HCT116 (cell line): ENCODE measurements around the gene SLC25A47. TPM values are rescaled to one million over a fixed set of nuclear protein-coding genes. Genes with fewer than 3 reads are reported as not detected.

Experiments used
- ATAC-seq: fragments of 200-7000 bp; cut with Tn5 transposase; 2 replicates; pipeline ENCODE4 v1.9.1; 2020; ENCODE audit warnings: mild to moderate bottlenecking, moderate library complexity
- BruUV-seq: library from RNA; stranded (reverse); fragments of 400-500 nt; replicated peaks from 2 replicates; lab custom pipeline; 2021; lab: Mats Ljungman, UMichigan
- CTCF ChIA-PET: fragments of 300-600 bp; sonication (Branson Sonifier 250); formaldehyde crosslinking; loops from one replicate; lab custom pipeline; 2021; ENCODE audit warnings: antibody characterized with exemption; lab: Charles Lee
- POLR2A ChIA-PET: fragments of 300-600, 350-600 bp; sonication (Branson Sonifier 250); formaldehyde crosslinking; loops from one replicate; lab custom pipeline; 2021; ENCODE audit warnings: antibody characterized with exemption; lab: Charles Lee
- RAD21 ChIA-PET, 2 experiments: fragments of 300-600 bp; sonication (Branson Sonifier 250); formaldehyde crosslinking; loops; one replicate each; lab custom pipeline; 2023; ENCODE audit warnings: low total read pairs in 2 of 2; ENCODE audit not compliant: uncharacterized antibody in 2 of 2, unreplicated experiment in 2 of 2, low non-redundant PET in 1 of 2; lab: Charles Lee
- DNase-seq: peaks from one replicate; pipeline ENCODE4 v3.0.0-alpha.2; 2010; ENCODE audit warnings: low read depth, low spot score
- H2AFZ ChIP-seq: fragments of 200-600 bp; shearing (Covaris generic), sonication (generic); 2 replicates; pipeline ENCODE4 v1.6.1; 2017; ENCODE audit warnings: low read depth, mixed run types, mixed read lengths, antibody characterized with exemption, low read length; ENCODE audit not compliant: poor library complexity, severe bottlenecking
- H3K27ac ChIP-seq: 2 replicates; pipeline ENCODE4 v1.5.1; 2012; ENCODE audit warnings: low read depth, low read length
- H3K27me3 ChIP-seq: fragments of 200-600 bp; sonication (generic); 2 replicates; pipeline ENCODE4 v1.6.1; 2016; ENCODE audit warnings: mixed run types, low read length, mixed read lengths; ENCODE audit not compliant: insufficient read depth
- H3K36me3 ChIP-seq, 2 experiments: fragments of 200-500 bp in 1 of 2; fragments of 200-600 bp in 1 of 2; sonication (Bioruptor generic) in 1 of 2; sonication (generic) in 1 of 2; 2 replicates each; pipeline versions ENCODE4 v1.5.1 to v1.6.1; 2014 to 2016; ENCODE audit warnings: low read length in 2 of 2, inconsistent platforms in 1 of 2, mixed read lengths in 1 of 2, mixed run types in 1 of 2; ENCODE audit not compliant: insufficient read depth in 2 of 2, control insufficient read depth in 1 of 2
- H3K4me1 ChIP-seq, 2 experiments: fragments of 200-600 bp in 1 of 2; sonication (generic) in 1 of 2; 2 replicates each; pipeline versions ENCODE4 v1.5.1 to v1.6.1; 2012 to 2017; ENCODE audit warnings: low read length in 2 of 2, inconsistent platforms in 1 of 2, mild to moderate bottlenecking in 1 of 2, mixed read lengths in 1 of 2, mixed run types in 1 of 2, moderate library complexity in 1 of 2; ENCODE audit not compliant: insufficient read depth in 2 of 2, control insufficient read depth in 1 of 2
- H3K4me2 ChIP-seq: fragments of 200-600 bp; sonication (generic); 2 replicates; pipeline ENCODE4 v1.6.1; 2017; ENCODE audit warnings: mixed run types, low read length, mixed read lengths
- H3K4me3 ChIP-seq, 2 experiments: fragments of 200-600 bp in 1 of 2; sonication (generic) in 1 of 2; replicated peaks in 1 of 2; 2 replicates each; pipeline ENCODE4 v1.5.1; 2011 to 2016; ENCODE audit warnings: low read length in 2 of 2, control low read depth in 1 of 2, low read depth in 1 of 2, mild to moderate bottlenecking in 1 of 2, mixed read lengths in 1 of 2, mixed run types in 1 of 2
- H3K79me2 ChIP-seq: fragments of 200-600 bp; sonication (generic); 2 replicates; pipeline ENCODE4 v1.6.1; 2017; ENCODE audit warnings: mild to moderate bottlenecking, mixed run types, low read length, moderate library complexity, mixed read lengths; ENCODE audit not compliant: insufficient read depth
- H3K9ac ChIP-seq: fragments of 200-600 bp; sonication (generic); 2 replicates; pipeline ENCODE4 v1.6.1; 2016; ENCODE audit warnings: low read length, mixed read lengths
- H3K9me2 ChIP-seq: fragments of 200-600 bp; sonication (generic), shearing (Covaris generic); 2 replicates; pipeline ENCODE4 v1.6.1; 2017; ENCODE audit warnings: mixed run types, mild to moderate bottlenecking, moderate library complexity; ENCODE audit not compliant: insufficient read depth
- H3K9me3 ChIP-seq, 2 experiments: fragments of 200-500 bp in 1 of 2; fragments of 200-600 bp in 1 of 2; sonication (Bioruptor generic) in 1 of 2; sonication (generic) in 1 of 2; 2 replicates each; pipeline ENCODE4 v1.6.1; 2014 to 2017; ENCODE audit warnings: low read length in 2 of 2, mixed read lengths in 2 of 2, inconsistent platforms in 1 of 2, low read depth in 1 of 2, mild to moderate bottlenecking in 1 of 2, mixed run types in 1 of 2, moderate library complexity in 1 of 2; ENCODE audit not compliant: control insufficient read depth in 1 of 2, insufficient read depth in 1 of 2
- H4K20me1 ChIP-seq: fragments of 200-600 bp; sonication (generic), shearing (Covaris generic); 2 replicates; pipeline ENCODE4 v1.6.1; 2017; ENCODE audit warnings: mixed run types, mild to moderate bottlenecking, moderate library complexity; ENCODE audit not compliant: insufficient read depth
- CBX3 ChIP-seq: IDR thresholded peaks from 2 replicates; pipeline ENCODE4 v1.6.1; 2012; ENCODE audit warnings: low read depth
- CEBPB ChIP-seq: IDR thresholded peaks from 2 replicates; pipeline ENCODE4 v1.6.1; 2012; ENCODE audit warnings: low read depth
- EGR1 ChIP-seq: IDR thresholded peaks from 2 replicates; pipeline ENCODE4 v1.6.1; 2012; ENCODE audit warnings: low read depth
- ELF1 ChIP-seq: IDR thresholded peaks from 2 replicates; pipeline ENCODE4 v1.6.1; 2012; ENCODE audit warnings: low read depth, borderline replicate concordance
- EZH2 ChIP-seq: fragments of 200-600 bp; sonication (generic); IDR thresholded peaks from 2 replicates; pipeline ENCODE4 v1.6.1; 2017; ENCODE audit warnings: antibody characterized with exemption, mixed run types
- FOSL1 ChIP-seq: IDR thresholded peaks from 2 replicates; pipeline ENCODE4 v1.6.1; 2012; ENCODE audit warnings: low read depth
- POLR2A ChIP-seq: IDR thresholded peaks from 2 replicates; pipeline ENCODE4 v1.7.0; 2011; ENCODE audit warnings: borderline replicate concordance; ENCODE audit not compliant: insufficient read depth, insufficient read length; ENCODE audit errors: extremely low read depth
- POLR2AphosphoS5 ChIP-seq: IDR thresholded peaks from 2 replicates; pipeline ENCODE4 v1.6.1; 2011; ENCODE audit warnings: mild to moderate bottlenecking, low read depth, low read length, moderate library complexity
- RAD21 ChIP-seq: IDR thresholded peaks from 2 replicates; pipeline ENCODE4 v1.6.1; 2012; ENCODE audit warnings: low read depth, mild to moderate bottlenecking
- SP1 ChIP-seq: IDR thresholded peaks from 2 replicates; pipeline ENCODE4 v1.6.1; 2012; ENCODE audit warnings: low read depth
- SRF ChIP-seq: IDR thresholded peaks from 2 replicates; pipeline ENCODE4 v1.6.1; 2012; ENCODE audit warnings: low read depth
- TCF7L2 ChIP-seq: IDR thresholded peaks from 2 replicates; pipeline ENCODE4 v1.7.0; 2011; ENCODE audit warnings: borderline replicate concordance, inconsistent platforms; ENCODE audit not compliant: insufficient read depth, insufficient read length; ENCODE audit errors: extremely low read depth
- YY1 ChIP-seq: IDR thresholded peaks from 2 replicates; pipeline ENCODE4 v1.6.1; 2011; ENCODE audit warnings: low read length, low read depth, moderate library complexity, mild to moderate bottlenecking; ENCODE audit not compliant: insufficient replicate concordance; ENCODE audit errors: extremely low read depth
- ZNF274 ChIP-seq: fragments of 200-500 bp; sonication (Bioruptor generic); IDR thresholded peaks from 2 replicates; pipeline ENCODE4 v1.6.1; 2014; ENCODE audit warnings: mild to moderate bottlenecking, low read depth, low read length, inconsistent platforms
- intact Hi-C: fragments of 100-400 bp; cut with micrococcal nuclease; formaldehyde crosslinking; loops from 2 replicates; pipeline ENCODE4 v1.10.0; 2022
- total RNA-seq: library from RNA; stranded (reverse); gene quantifications from one replicate; pipeline ENCODE4 v1.2.1, GENCODE V29; 2021; ENCODE audit not compliant: unreplicated experiment
- TF ChIP-seq, protein P1 (sequence below): IDR thresholded peaks from 2 replicates; pipeline ENCODE4 v1.6.1; 2012
- TF ChIP-seq, protein P2 (sequence below): IDR thresholded peaks from 2 replicates; pipeline ENCODE4 v1.6.1; 2012
- TF ChIP-seq, protein P3 (sequence below): IDR thresholded peaks from 2 replicates; pipeline ENCODE4 v1.6.1; 2011; ENCODE audit warnings: mild to moderate bottlenecking, low read length, moderate library complexity; ENCODE audit not compliant: insufficient replicate concordance; ENCODE audit errors: extremely low read depth

Gene SLC25A47
- total RNA-seq, 1 experiment from 2014 or later, result 0.17 TPM

- ChIA-PET POLR2A (no interaction called here), CTCF (no interaction called here), RAD21 (no interaction called here)
- Histone ChIP-seq H3K9me3 (no peaks in the 10 kb centered on the region), H3K9ac (no peak overlapping the region), H3K27me3 (no peaks in the 10 kb centered on the region), H3K4me2 (no peak overlapping the region), H2AFZ (no peak overlapping the region), H3K4me3 (no peak overlapping the region), H3K36me3 (no peaks in the 10 kb centered on the region; a peak in 1 of 4 replicates), H4K20me1 (no peaks in the 10 kb centered on the region), H3K27ac (no peak overlapping the region), H3K4me1 (peaks cover 0 to 4% of the 10 kb centered on the region in 2 experiments; a peak in 1 of 4 replicates), H3K9me2 (no peaks in the 10 kb centered on the region), H3K79me2 (peaks cover 4% of the 10 kb centered on the region; the same call in 1 of the 2 replicates)
- no peak for DNase-seq
- intact Hi-C loops, result no loop called here
- TF ChIP-seq EGR1, result no peak
- no TSS peak for BruUV-seq
- ATAC-seq, result no peak
These were observed 32.4 kb upstream of the SLC25A47 start for GRCh38 chr14:100290607-100291304.

DNA sequence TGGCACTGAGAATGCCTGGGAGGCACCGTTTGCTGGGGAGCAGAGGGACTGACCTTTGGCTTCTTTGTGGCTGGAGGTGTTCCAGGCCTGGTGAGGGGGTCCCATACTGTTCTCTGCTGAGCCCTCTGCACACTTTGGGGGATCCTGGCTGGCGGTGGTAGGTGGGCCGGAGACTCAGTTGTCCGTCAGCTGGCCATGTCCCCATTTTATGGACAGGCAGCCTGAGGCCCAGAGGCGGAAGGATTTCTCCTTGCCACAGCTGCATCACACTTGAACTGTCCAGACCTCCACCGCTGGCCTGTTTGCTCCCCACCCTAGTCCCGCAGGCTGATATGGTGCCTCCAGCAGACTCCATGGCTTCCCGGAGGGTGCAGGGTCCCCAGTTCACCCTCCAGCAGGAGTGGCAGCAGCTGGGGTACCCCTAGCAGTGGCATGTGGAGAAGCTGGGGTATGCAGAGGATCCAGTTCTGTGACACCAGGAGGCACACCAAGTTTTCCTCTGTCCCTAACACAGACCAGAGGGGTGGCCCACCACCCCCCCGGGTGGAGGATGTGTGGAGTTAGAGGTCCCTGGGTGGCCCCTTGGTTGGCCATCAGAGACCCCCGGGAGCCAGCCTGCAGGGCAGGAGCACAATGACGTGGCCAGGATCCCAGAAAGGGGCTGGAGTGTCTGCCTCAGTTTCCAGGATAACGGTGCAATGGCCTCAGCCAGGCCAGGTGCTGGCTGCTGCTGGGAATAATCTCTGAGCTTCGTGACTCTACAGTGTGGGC is 31.6 kb upstream of the SLC25A47 start:
- Histone ChIP-seq H3K27ac (no peak overlapping the region), H3K36me3 (no peaks in the 10 kb centered on the region; a peak in 1 of 4 replicates), H4K20me1 (no peaks in the 10 kb centered on the region)
- RAD21 ChIA-PET, result no interaction called here
- no peak for DNase-seq
- TF ChIP-seq EZH2 (no peak), SRF (no peak), POLR2A (no peak), POLR2AphosphoS5 (no peak), RAD21 (no peak), CBX3 (no peak), ZNF274 (no peak), CEBPB (no peak), TCF7L2 (no peak), ELF1 (no peak), EGR1 (no peak), YY1 (no peak), FOSL1 (no peak), SP1 (no peak)
- TF ChIP-seq, protein P1, sequence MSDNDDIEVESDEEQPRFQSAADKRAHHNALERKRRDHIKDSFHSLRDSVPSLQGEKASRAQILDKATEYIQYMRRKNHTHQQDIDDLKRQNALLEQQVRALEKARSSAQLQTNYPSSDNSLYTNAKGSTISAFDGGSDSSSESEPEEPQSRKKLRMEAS, result no peak
- TF ChIP-seq, protein P2, sequence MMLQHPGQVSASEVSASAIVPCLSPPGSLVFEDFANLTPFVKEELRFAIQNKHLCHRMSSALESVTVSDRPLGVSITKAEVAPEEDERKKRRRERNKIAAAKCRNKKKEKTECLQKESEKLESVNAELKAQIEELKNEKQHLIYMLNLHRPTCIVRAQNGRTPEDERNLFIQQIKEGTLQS, result no peak
- TF ChIP-seq, protein P3, sequence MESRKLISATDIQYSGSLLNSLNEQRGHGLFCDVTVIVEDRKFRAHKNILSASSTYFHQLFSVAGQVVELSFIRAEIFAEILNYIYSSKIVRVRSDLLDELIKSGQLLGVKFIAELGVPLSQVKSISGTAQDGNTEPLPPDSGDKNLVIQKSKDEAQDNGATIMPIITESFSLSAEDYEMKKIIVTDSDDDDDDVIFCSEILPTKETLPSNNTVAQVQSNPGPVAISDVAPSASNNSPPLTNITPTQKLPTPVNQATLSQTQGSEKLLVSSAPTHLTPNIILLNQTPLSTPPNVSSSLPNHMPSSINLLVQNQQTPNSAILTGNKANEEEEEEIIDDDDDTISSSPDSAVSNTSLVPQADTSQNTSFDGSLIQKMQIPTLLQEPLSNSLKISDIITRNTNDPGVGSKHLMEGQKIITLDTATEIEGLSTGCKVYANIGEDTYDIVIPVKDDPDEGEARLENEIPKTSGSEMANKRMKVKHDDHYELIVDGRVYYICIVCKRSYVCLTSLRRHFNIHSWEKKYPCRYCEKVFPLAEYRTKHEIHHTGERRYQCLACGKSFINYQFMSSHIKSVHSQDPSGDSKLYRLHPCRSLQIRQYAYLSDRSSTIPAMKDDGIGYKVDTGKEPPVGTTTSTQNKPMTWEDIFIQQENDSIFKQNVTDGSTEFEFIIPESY, result no peak
- TF ChIP-seq, all 23 proteins: peak for 0
- ATAC-seq, result no peak
- H3K27me3 ChIP-seq, result no peaks in the 10 kb centered on the region
- no peak overlapping the region for H2AFZ ChIP-seq
- BruUV-seq, result no TSS peak
- intact Hi-C loops, result no loop called here
- H3K79me2 ChIP-seq, result no peaks in the 10 kb centered on the region
- POLR2A ChIA-PET, result no interaction called here
- no peak overlapping the region for H3K9ac ChIP-seq
- H3K9me2 ChIP-seq, result no peaks in the 10 kb centered on the region
- H3K4me1 ChIP-seq, result no peaks in the 10 kb centered on the region
- H3K9me3 ChIP-seq, result no peaks in the 10 kb centered on the region
- no peak overlapping the region for H3K4me2 ChIP-seq
- no peak overlapping the region for H3K4me3 ChIP-seq
- CTCF ChIA-PET, result no interaction called here
